Activated naive CD8-positive, alpha-beta T cell treated with anti-CD3 and anti-CD28 coated beads, Interleukin-2, amount 10 ng/mL, durations not matched to agents 7 days and 5 days (primary cell): ENCODE measurements around the gene NELL2. TPM values are rescaled to one million over a fixed set of nuclear protein-coding genes. Genes with fewer than 3 reads are reported as not detected.

Experiments
- ATAC-seq: fragments of 150-1000 bp; cut with Tn5 transposase; one replicate; pipeline ENCODE4 v1.10.0; 2021; ENCODE audit warnings: low read depth, moderate library complexity
- POLR2A ChIA-PET: fragments of 350-600 bp; sonication (Branson Sonifier 250); formaldehyde crosslinking; loops from one replicate; lab custom pipeline; 2021; ENCODE audit warnings: antibody characterized with exemption; lab: Charles Lee
- DNase-seq: peaks from one replicate; pipeline ENCODE4 v3.0.0; 2021
- H3K27ac Mint-ChIP-seq: one replicate; pipeline ENCODE4 v1.8.0; 2022; ENCODE audit warnings: mild to moderate bottlenecking, mixed read lengths
- H3K27me3 Mint-ChIP-seq: one replicate; pipeline ENCODE4 v1.8.0; 2022; ENCODE audit warnings: mild to moderate bottlenecking, moderate library complexity, mixed read lengths
- H3K36me3 Mint-ChIP-seq: one replicate; pipeline ENCODE4 v1.8.0; 2021; ENCODE audit warnings: mild to moderate bottlenecking, mixed read lengths
- H3K4me1 Mint-ChIP-seq: one replicate; pipeline ENCODE4 v1.8.0; 2021; ENCODE audit warnings: mixed read lengths
- H3K4me3 Mint-ChIP-seq: one replicate; pipeline ENCODE4 v1.8.0; 2022; ENCODE audit warnings: mild to moderate bottlenecking, moderate library complexity, mixed read lengths
- H3K9me3 Mint-ChIP-seq: one replicate; pipeline ENCODE4 v1.8.0; 2021; ENCODE audit warnings: mixed read lengths
- total RNA-seq, 2 experiments: library from RNA; stranded (reverse); gene quantifications; one replicate each; pipeline ENCODE4 v1.2.3, GENCODE V29; 2021

The NELL2 gene
- total RNA-seq, 2 experiments from 2014 or later: 147 to 161 TPM

DNA sequence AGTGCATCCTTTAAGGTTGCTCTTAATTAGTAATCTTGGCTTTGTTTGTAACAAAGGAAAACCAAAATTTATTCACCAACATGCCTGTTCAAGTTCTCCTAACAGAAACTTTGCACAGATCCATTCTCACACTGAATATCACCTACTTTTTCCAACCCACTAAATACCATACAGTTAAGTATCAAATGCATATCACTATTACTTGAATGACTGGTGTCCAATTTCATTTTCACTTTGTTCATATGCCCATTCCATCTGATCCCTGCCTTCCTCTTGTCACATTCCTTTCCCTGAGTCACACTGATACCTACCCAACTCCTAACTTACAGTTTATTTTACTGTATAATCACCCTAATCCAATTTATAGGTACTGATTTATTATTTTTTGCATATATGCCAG is 286.4 kb downstream of the NELL2 start:
- peaks cover 2% of the 10 kb centered on the region for H3K9me3 Mint-ChIP-seq
- H3K4me3 Mint-ChIP-seq: no peak overlapping the region
- ATAC-seq (no peak), DNase-seq (no peak)
- peaks cover 27% of the 10 kb centered on the region for H3K36me3 Mint-ChIP-seq
- H3K27ac Mint-ChIP-seq: no peak overlapping the region
- H3K4me1 Mint-ChIP-seq: peaks cover 6% of the 10 kb centered on the region
- no peaks in the 10 kb centered on the region for H3K27me3 Mint-ChIP-seq
- POLR2A ChIA-PET: no interaction called here

DNA sequence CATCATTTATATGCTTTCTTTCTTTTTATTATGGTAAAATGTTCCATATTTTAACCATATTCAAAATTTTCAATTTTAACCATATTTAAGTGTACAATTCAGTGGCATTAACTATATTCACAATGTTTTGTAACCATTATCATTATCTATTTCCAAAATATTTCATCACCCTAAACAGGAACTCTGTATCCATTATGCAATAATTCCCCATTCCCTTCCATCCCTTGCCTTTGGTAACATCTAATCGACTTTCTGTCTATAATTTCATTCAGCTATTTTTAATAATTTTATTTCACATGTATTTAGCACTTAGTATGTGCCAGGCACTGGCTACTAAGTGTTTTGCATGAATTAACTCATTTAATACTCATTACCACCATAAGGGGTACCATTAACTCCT is 287.5 kb downstream of the NELL2 start:
- Mint-ChIP-seq H3K36me3 (peaks cover 23% of the 10 kb centered on the region), H3K4me3 (no peak overlapping the region), H3K4me1 (peaks cover 6% of the 10 kb centered on the region), H3K27me3 (no peaks in the 10 kb centered on the region), H3K9me3 (peaks cover 2% of the 10 kb centered on the region), H3K27ac (no peak overlapping the region)
- POLR2A ChIA-PET: no interaction called here
- no peak for DNase-seq
- no peak for ATAC-seq

DNA sequence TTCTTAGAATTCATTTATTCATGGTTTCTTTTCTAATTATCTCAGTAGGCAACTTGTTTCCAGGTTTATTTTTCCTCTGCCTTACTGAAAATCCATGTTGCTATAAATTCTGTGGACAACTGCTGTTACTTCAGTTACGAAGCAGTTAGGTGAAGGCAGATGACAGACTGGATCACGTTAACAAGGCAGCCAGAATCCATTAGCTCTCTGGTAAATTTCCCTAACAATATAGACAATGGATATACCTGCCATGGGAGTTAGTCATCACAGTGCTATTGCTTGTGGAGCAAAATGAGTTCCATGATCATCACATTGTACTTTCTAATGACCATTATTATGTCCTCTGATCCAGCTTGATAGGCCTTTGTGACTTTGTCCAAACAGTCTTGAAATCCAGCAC is 291.5 kb downstream of the NELL2 start:
- ATAC-seq (no peak), DNase-seq (no peak)
- Mint-ChIP-seq H3K9me3 (no peaks in the 10 kb centered on the region), H3K36me3 (peaks cover 3% of the 10 kb centered on the region), H3K4me1 (peaks cover 3% of the 10 kb centered on the region), H3K27ac (no peak overlapping the region), H3K4me3 (no peak overlapping the region), H3K27me3 (no peaks in the 10 kb centered on the region)
- POLR2A ChIA-PET: no interaction called here

DNA sequence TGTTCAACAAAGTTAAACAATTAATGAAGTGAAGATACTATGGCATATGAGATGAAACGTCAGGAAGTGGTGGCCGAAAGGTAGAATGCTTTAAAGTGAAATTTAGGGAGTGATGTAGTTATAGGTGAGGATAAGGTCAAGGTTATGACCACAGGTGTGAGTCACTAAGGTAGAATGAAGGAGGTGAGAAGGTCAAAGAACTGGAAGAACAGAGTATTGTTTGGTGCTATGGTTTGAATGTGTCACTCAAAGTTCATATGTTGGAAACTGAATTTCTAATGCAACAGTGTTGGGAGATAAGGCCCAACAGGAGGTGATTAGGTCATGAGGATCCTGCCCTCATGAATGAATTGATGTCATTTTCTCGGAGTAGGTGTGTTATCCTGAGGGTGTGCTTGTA is 293.6 kb downstream of the NELL2 start:
- peaks cover 4% of the 10 kb centered on the region for H3K9me3 Mint-ChIP-seq
- H3K4me1 Mint-ChIP-seq: peaks cover 2% of the 10 kb centered on the region
- DNase-seq (no peak), ATAC-seq (no peak)
- peaks cover 11% of the 10 kb centered on the region for H3K36me3 Mint-ChIP-seq
- no peak overlapping the region for H3K27ac Mint-ChIP-seq
- H3K27me3 Mint-ChIP-seq: no peaks in the 10 kb centered on the region
- POLR2A ChIA-PET: no interaction called here
- no peak overlapping the region for H3K4me3 Mint-ChIP-seq

DNA sequence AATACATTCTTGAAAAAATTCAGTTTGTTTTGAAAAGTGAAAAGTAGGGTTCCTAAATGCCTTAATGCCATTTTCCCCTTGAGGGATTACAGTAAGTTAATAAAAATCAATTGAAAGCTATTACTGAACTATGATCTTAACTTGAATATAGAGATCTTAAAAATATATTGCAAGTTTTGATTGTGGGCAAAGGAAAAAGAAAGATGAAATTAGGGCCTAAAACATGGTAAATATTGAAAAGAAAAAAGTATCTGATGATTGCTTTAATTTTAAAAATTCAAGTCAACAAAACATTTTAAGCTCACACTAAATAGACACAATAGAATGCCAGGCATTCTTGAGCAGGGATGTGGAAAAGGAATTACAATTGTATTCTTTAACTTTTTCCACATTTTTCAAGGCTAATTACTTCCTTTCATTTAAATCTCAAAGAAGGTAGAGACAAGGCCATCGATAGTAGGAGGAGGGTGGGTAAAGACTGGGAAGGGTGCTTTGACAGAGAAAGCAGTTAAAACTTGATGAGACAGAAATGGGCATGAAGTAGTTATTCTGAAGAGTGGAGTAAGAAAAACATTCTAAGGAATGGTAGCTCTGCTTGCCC is 294.4 kb downstream of the NELL2 start:
- DNase-seq (no peak), ATAC-seq (no peak)
- no peaks in the 10 kb centered on the region for H3K27me3 Mint-ChIP-seq
- peaks cover 4% of the 10 kb centered on the region for H3K9me3 Mint-ChIP-seq
- POLR2A ChIA-PET: no interaction called here
- no peak overlapping the region for H3K27ac Mint-ChIP-seq
- H3K4me3 Mint-ChIP-seq: no peak overlapping the region
- H3K36me3 Mint-ChIP-seq: peaks cover 12% of the 10 kb centered on the region
- H3K4me1 Mint-ChIP-seq: peaks cover 2% of the 10 kb centered on the region

DNA sequence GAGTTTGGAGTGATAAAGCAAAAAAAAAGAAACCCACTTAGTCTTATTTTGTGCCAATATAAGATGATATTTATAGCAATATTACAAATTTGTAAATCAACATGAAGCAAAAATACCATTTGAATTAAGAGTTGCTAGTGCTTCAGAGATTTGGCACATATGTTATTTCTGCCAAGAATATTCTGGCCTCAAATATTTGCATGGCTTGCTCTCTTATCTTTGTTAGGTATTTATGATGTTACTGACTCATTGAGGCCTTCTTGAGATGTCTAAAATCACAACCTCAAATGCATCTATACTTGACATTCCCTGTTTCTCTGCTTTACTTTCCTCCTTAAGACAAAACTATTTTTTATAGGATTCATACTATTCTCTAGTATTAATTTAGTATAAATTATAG is 301.5 kb downstream of the NELL2 start:
- ATAC-seq (no peak), DNase-seq (no peak)
- H3K27ac Mint-ChIP-seq: no peak overlapping the region
- no peak overlapping the region for H3K4me3 Mint-ChIP-seq
- peaks cover 4% of the 10 kb centered on the region for H3K9me3 Mint-ChIP-seq
- no peaks in the 10 kb centered on the region for H3K4me1 Mint-ChIP-seq
- peaks cover 24% of the 10 kb centered on the region for H3K36me3 Mint-ChIP-seq
- H3K27me3 Mint-ChIP-seq: no peaks in the 10 kb centered on the region
- POLR2A ChIA-PET: no interaction called here

DNA sequence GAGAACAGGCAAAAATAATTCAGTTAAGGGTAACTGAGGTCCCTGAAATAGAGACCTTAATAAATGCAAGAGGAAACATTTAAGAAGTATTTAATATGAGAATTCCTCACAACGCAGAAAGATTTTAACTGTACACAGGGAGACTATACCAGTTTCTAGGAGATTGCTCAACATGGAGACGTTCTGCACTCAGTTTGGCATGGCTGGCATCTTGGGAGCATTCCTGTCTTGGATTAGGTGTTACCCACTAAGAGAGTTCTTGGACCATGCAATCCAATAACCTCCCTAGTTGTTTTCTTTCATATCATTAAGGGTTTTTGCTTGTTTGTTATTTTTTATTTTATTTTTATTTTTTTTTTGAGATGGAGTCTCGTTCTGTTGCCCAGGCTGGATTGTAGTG is 302.4 kb downstream of the NELL2 start:
- peaks cover 23% of the 10 kb centered on the region for H3K36me3 Mint-ChIP-seq
- DNase-seq (no peak), ATAC-seq (no peak)
- H3K4me1 Mint-ChIP-seq: peaks cover 2% of the 10 kb centered on the region
- peaks cover 4% of the 10 kb centered on the region for H3K9me3 Mint-ChIP-seq
- no peak overlapping the region for H3K27ac Mint-ChIP-seq
- no peaks in the 10 kb centered on the region for H3K27me3 Mint-ChIP-seq
- H3K4me3 Mint-ChIP-seq: no peak overlapping the region
- POLR2A ChIA-PET: no interaction called here

DNA sequence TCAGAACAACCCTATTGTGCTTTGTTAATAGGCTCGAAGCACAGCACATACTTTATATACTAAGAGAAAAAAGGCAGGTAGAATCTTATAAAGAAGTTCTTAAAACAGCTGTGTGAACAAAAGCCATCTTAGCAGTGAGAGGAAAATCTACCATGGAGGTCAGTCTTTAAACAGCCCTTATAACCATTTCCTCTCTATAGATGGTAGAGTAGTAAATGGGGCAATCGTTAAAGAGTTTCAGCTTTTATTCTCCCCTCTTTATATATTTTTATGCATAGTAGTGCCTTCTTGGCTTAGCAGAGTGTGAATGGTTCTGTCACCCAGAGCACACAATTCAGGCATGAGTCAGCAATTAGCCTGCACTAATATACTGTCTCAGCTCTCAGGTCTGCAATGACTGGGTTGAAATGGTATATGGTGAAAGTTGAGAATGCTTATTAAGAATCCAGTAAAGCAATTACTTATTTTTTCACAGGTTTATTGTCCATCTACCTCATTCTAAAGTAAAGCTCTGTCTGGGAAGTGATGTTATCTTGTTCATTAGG is 305.0 kb downstream of the NELL2 start:
- Mint-ChIP-seq H3K27me3 (no peaks in the 10 kb centered on the region), H3K4me1 (peaks cover 5% of the 10 kb centered on the region), H3K27ac (no peak overlapping the region), H3K4me3 (no peak overlapping the region), H3K9me3 (no peaks in the 10 kb centered on the region), H3K36me3 (peaks cover 13% of the 10 kb centered on the region)
- POLR2A ChIA-PET: no interaction called here
- no peak for DNase-seq
- no peak for ATAC-seq

DNA sequence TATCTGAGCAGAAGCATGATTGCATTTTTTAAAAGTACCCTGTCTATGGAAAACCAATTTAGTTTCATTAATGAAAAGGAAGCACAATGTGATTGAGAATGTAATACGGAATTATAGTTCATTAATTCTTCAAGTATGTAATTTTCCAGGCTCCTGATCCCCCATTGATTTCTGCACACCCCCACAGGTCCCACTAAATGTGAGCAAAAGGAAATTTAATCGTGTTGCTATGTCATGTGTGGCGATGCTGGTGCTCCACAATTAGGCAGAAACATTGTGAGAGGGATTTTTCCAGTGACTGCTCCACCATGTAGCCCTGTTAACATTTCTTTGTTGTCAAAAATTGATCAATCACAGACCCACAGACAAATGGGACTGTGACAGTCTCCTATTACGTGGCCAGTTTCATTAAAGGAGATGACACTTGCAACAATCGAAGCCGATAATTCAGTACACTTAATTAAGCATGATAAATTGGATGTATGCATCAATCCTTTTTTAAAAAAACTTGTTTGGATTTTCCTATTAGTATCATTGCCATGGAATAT is 306.0 kb downstream of the NELL2 start:
- no peak overlapping the region for H3K4me3 Mint-ChIP-seq
- peaks cover 12% of the 10 kb centered on the region for H3K36me3 Mint-ChIP-seq
- no peak for DNase-seq
- POLR2A ChIA-PET: no interaction called here
- no peak for ATAC-seq
- H3K27ac Mint-ChIP-seq: no peak overlapping the region
- H3K4me1 Mint-ChIP-seq: peaks cover 5% of the 10 kb centered on the region
- H3K27me3 Mint-ChIP-seq: no peaks in the 10 kb centered on the region
- H3K9me3 Mint-ChIP-seq: no peaks in the 10 kb centered on the region

DNA sequence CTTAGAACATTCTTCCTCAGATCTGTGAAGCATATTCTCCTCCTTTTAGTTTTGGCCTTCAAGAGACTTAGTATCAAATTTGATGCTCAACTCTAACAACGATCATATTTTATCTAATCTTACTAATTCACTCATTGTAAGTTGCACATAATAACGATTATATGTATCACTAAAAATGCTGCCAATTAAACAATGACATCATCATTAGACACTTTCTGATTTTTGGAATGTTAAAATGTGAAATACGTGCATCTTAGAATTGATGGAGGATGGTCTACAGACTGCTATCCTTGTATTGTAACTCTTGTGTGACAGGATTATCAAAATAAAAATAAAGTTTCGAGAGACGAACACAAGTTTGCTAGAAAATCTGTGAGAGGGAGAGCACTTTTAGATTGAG is 311.0 kb downstream of the NELL2 start:
- no peaks in the 10 kb centered on the region for H3K27me3 Mint-ChIP-seq
- H3K27ac Mint-ChIP-seq: no peak overlapping the region
- POLR2A ChIA-PET: no interaction called here
- H3K36me3 Mint-ChIP-seq: peaks cover 20% of the 10 kb centered on the region
- no peak overlapping the region for H3K4me3 Mint-ChIP-seq
- DNase-seq (no peak), ATAC-seq (no peak)
- peaks cover 5% of the 10 kb centered on the region for H3K4me1 Mint-ChIP-seq
- H3K9me3 Mint-ChIP-seq: peaks cover 5% of the 10 kb centered on the region

DNA sequence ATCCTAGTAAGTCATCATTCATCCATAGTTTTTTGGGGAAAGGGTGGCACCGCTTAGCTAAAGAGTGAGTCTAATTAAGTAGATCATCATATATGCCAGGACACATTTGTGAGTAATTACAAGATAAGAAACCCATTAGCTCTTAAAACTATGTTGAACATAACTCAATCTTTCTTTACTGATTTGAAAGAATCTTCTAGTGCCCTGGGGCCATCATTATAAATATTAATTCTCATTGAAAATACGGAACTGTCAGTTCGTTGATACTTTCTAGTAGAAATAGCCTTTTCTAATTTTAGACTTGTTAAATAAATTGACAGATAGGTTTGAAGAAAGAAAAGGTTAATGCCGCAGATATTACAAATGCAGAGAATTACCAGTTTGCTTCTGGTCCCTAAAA is 312.6 kb downstream of the NELL2 start:
- DNase-seq: no peak
- H3K4me1 Mint-ChIP-seq: peaks cover 3% of the 10 kb centered on the region
- POLR2A ChIA-PET: no interaction called here
- peaks cover 5% of the 10 kb centered on the region for H3K9me3 Mint-ChIP-seq
- no peak overlapping the region for H3K27ac Mint-ChIP-seq
- no peak for ATAC-seq
- H3K27me3 Mint-ChIP-seq: no peaks in the 10 kb centered on the region
- peaks cover 26% of the 10 kb centered on the region for H3K36me3 Mint-ChIP-seq
- H3K4me3 Mint-ChIP-seq: no peak overlapping the region

DNA sequence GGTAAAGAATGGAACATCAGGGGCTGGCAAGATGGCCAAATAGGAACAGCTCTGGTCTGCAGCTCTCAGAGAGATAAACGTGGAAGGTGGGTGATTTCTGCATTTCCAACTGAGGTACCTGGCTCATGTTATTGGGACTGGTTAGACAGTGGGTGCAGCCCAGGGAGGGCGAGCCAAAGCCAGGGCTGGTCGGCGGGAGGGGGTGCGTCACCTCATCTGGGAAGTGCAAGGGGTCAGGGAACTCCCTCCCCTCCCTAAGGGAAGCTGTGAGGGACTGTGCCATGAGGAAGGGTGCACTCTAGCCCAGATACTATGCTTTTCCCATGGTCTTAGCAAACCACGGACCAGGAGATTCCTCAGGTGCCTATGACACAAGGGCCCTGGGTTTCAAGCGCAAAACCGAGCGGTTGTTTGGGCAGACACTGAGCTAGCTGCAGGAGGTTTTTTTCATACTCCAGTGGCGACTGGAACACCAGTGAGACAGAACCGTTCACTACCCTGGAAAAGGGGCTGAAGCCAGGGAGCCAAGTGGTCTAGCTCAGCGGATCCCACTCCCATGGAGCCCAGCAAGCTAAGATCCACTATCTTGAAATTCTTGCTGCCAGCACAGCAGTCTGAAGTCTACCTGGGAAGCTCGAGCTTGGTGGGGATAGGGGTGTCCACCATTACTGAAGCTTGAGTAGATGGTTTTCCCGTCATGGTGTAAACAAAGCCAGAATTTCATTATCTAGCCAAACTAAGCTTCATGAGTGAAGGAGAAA is 317.6 kb downstream of the NELL2 start:
- ATAC-seq: no peak
- Mint-ChIP-seq H3K4me1 (peaks cover under 1% of the 10 kb centered on the region), H3K27ac (no peak overlapping the region), H3K27me3 (no peaks in the 10 kb centered on the region), H3K36me3 (peaks cover 48% of the 10 kb centered on the region), H3K4me3 (no peak overlapping the region), H3K9me3 (peaks cover 5% of the 10 kb centered on the region)
- no peak for DNase-seq
- POLR2A ChIA-PET: no interaction called here

DNA sequence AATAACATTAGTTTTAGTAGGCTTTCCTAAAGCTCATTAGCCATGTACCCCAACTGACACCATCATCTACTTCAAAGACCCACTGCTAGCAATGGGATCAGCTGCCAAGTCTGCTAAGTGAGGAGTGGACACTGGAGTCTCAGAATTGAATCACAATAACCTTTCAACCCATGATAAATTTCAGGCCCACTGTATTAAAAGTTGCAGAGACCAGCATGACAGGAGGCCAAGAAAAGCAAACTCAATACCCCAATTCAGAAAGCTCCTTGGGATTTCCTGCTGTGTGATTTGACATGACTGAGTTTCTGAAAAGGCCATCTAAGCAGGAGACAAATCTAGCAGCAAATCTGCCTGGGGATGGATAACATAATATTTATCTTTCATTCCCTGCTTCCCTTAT is 320.7 kb downstream of the NELL2 start:
- DNase-seq (no peak), ATAC-seq (no peak)
- Mint-ChIP-seq H3K4me3 (no peak overlapping the region), H3K27me3 (no peaks in the 10 kb centered on the region), H3K9me3 (no peaks in the 10 kb centered on the region), H3K27ac (no peak overlapping the region), H3K36me3 (peaks cover 38% of the 10 kb centered on the region), H3K4me1 (peaks cover 16% of the 10 kb centered on the region)
- POLR2A ChIA-PET: no interaction called here

DNA sequence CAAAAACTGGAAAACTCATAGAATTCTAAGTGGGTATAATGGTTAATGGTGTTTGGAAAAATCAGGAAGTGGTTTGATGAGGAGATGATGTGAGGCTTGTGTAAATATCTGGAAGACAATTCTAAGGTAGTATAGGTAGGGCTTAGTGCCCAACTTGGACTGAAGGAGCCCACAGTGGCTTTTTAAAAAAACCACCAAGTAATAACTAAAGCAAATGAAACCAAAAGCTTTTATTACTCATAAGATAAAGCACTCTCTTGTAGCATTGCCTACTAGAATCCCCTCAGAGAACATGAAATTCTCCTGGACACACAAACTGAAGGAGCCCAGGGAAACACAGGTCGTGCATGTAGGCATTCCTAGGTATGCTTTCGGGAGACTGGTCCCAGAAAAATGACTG is 324.5 kb downstream of the NELL2 start:
- POLR2A ChIA-PET: no interaction called here
- Mint-ChIP-seq H3K27ac (peak overlapping the region; percentile 32), H3K9me3 (no peaks in the 10 kb centered on the region), H3K4me1 (peaks cover 26% of the 10 kb centered on the region), H3K4me3 (no peak overlapping the region), H3K27me3 (no peaks in the 10 kb centered on the region), H3K36me3 (peaks cover 14% of the 10 kb centered on the region)
- ATAC-seq (peak; percentile 45), DNase-seq (no peak)
